ENCODE measurements around the gene ANO2.

DNA sequence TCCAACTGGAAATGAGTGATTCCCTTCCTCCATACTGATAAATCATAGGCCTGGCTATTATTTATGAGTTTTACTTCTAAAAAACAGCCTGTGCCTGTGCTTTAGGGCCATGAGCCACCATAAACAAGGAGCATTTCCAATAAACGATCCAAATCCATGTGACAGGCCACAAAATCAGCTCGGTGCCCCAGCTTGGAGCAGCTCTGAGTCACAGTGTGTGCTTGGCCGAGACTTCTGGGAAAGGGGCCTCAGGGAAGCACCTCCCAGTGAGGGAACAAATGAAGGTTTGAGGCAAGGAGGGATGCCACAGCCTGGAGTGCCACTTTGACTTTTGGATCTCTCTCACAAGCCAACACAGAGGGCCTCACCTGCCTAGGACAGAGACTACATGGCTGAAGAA, 322.8 kb downstream of the ANO2 start:
- TF ChIP-seq, protein P1, sequence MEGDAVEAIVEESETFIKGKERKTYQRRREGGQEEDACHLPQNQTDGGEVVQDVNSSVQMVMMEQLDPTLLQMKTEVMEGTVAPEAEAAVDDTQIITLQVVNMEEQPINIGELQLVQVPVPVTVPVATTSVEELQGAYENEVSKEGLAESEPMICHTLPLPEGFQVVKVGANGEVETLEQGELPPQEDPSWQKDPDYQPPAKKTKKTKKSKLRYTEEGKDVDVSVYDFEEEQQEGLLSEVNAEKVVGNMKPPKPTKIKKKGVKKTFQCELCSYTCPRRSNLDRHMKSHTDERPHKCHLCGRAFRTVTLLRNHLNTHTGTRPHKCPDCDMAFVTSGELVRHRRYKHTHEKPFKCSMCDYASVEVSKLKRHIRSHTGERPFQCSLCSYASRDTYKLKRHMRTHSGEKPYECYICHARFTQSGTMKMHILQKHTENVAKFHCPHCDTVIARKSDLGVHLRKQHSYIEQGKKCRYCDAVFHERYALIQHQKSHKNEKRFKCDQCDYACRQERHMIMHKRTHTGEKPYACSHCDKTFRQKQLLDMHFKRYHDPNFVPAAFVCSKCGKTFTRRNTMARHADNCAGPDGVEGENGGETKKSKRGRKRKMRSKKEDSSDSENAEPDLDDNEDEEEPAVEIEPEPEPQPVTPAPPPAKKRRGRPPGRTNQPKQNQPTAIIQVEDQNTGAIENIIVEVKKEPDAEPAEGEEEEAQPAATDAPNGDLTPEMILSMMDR (IDR thresholded peaks at IDR 0.05 in 4 of 5, conservative IDR thresholded peaks at IDR 0.05 in 1 of 5) = no peak
- TF ChIP-seq POLR2A (IDR thresholded peaks at IDR 0.05) = no peak
